ENCODE measurements around the gene SPATA2L. TPM values are rescaled to one million over a fixed set of nuclear protein-coding genes. Genes with fewer than 3 reads are reported as not detected.

SPATA2L gene
- 9.5 and 16.9 TPM in 2 replicates for total RNA-seq

GRCh38 chr16:89701425-89702406 lies at the start of gene SPATA2L:
Gene SPATA2L, minus strand, starts transcription at chr16:89701705. Its CDS starts 473 bp downstream, at chr16:89701232.

DNA sequence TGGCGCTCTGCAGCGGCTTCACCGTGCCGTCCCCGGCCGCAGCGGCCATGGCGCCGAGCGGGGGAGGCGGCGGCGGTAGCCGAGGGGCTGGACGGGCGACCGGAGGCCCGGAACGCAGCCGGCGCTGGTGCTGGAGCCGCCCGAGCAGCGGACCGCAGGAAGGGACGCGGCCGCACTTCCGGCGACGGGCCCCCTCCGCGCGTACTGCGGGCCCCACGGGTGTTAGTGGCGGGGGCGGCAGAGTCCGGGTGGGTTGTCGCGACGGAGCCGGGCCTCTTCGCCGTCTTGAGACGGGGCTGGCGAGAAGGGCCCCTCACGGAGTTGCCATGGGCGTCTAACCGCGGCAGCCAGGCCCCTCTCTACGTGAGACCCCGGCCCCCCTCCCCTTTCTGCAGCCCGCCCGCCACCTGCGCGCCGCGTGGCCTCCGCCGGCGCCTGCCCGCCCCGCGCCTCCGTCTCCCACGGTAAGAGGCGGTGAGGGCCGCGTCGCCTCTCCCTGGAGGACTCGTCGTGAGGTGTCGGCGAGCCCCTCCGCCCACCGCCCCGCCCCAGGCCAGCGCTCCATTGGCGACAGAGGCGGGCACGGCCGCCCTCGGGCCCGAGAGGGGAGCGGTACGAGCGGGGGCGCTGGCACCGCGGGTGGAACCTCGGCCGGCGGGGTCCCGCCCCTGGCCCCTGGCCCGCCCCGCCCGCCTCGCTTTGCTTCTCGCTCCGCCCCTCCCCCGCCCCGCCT lies 19.5 kb upstream of the SPATA2L start, which contains the start of the genes VPS9D1 and ZNF276:
VPS9D1 (minus strand) TSS at position 86 of the 733 bp plus-strand sequence; CDS start at position 49, 37 bp downstream.
ZNF276 (plus strand) TSS at position 725 of the 733 bp plus-strand sequence. CDS start 104 bp downstream, outside the sequence.

DNA sequence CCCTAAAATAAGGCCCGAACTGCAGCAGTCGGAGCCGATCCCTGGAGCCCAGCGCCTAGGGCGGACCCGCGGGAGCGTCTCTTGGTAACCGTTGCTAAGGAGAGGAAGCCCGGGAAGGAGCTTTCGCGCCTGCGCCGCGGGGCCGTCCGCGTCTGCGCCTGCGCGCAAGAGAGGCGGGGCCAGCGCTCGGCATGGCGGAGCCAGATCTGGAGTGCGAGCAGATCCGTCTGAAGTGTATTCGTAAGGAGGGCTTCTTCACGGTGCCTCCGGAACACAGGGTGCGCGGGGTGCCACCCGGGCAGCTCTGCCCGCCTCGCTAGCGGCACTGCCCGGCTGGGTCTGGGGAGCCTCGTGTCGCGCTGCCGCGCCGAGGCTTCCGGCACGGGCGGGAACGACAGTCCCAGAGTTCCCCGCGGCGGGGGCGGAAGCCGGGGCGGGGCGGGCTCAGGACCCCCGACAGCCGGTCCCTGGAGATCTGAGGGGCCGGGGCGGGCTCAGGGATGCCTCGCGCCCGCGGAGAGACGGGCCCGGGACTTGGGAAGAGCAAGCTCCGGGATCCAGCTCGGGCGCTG lies 14.9 kb downstream of the SPATA2L start, which contains the start of gene CDK10:
CDK10 (plus strand) TSS at position 170 of the 572 bp plus-strand sequence; CDS start at position 192, 22 bp downstream.

DNA sequence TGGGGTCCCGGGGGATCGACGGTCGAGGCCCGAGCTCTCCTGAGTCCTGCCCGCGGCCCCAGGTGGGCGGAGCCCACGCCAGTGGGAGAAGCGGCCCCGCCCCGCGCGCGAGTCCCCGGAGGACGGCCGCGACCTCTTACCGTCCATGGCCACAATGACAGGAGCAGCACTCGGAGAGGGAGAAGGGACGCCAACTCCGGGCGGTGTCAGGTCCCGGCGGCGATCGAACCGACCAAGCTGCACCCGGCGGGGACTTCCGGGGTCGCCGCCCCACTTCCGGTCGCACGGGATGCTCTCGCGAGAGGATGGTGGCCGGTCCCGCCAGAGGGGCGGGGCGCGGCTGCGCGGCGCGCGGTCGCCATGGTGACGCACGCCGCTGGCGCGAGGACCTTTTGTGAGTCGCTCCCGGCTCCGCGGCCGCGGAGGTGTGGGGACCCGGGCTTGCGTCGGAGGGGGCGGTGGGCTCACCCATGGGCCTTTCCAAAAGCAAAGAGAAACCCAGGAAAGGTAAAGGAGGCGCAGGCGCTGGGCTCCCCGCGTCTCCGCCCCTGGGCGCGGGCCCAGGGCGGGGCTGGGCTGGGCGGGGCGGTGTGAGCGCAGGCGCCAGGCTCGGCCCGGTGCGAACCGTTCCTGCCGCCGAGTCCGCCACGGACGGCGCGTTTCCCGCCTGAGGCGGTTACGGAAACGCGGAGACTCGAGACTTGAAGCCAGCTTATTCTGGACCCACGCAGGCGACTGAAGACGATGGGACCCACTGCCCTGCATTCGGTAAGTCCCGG lies 43.9 kb downstream of the SPATA2L start, which contains the start of the genes CHMP1A and SPATA33:
CHMP1A (minus strand) TSS at position 267 of the 779 bp plus-strand sequence; CDS start at position 147, 120 bp downstream.
SPATA33 (plus strand) TSS at position 395 of the 779 bp plus-strand sequence; CDS start at position 471, 76 bp downstream.

Other genes starting within 250 kb of the SPATA2L start
- 68.9 and 105 TPM in 2 replicates for gene ANKRD11, start 211.1 kb downstream of the SPATA2L start, total RNA-seq
- gene SPG7, start 193.3 kb downstream of the SPATA2L start, total RNA-seq = 120 and 140 TPM in 2 replicates
- gene RPL13, start 141.0 kb downstream of the SPATA2L start, total RNA-seq = 1,126 and 2,057 TPM in 2 replicates
- gene CPNE7, start 125.9 kb downstream of the SPATA2L start, total RNA-seq = 14.8 and 27.5 TPM in 2 replicates
- 0.23 and 0.30 TPM in 2 replicates for gene DPEP1, start 88.1 kb downstream of the SPATA2L start, total RNA-seq
- 71.3 and 87.6 TPM in 2 replicates for gene CHMP1A, start 44.0 kb downstream of the SPATA2L start, total RNA-seq
- gene SPATA33, start 43.9 kb downstream of the SPATA2L start, total RNA-seq = 5.0 TPM in 2 replicates
- gene CDK10, start 15.0 kb downstream of the SPATA2L start, total RNA-seq = 49.9 and 54.5 TPM in 2 replicates
- gene VPS9D1, start 19.2 kb upstream of the SPATA2L start, total RNA-seq = 7.4 and 9.1 TPM in 2 replicates
- gene ZNF276, start 19.8 kb upstream of the SPATA2L start, total RNA-seq = 9.5 and 18.5 TPM in 2 replicates
- 1.8 and 9.5 TPM in 2 replicates for gene FANCA, start 114.9 kb upstream of the SPATA2L start, total RNA-seq
- gene SPIRE2, start 126.8 kb upstream of the SPATA2L start, total RNA-seq = 0.30 and 1.4 TPM in 2 replicates
- gene TCF25, start 171.9 kb upstream of the SPATA2L start, total RNA-seq = 146 and 165 TPM in 2 replicates
- 7.4 and 7.8 TPM in 2 replicates for gene MC1R, start 217.2 kb upstream of the SPATA2L start, total RNA-seq
- gene TUBB3, start 221.6 kb upstream of the SPATA2L start, total RNA-seq = 124 and 492 TPM in 2 replicates
- 86.4 and 89.0 TPM in 2 replicates for gene DEF8, start 247.1 kb upstream of the SPATA2L start, total RNA-seq